Measurements from ENCODE around the gene ARL17A.
"Not testable (repeated sequence)": the region's sequence is repeated elsewhere in the genome, so short reads cannot be mapped to it uniquely, and the experiment has no call there.

GRCh38 chr17:46628753-46629436 is 49.4 kb upstream of the ARL17A start:
- TF ChIP-seq CTCF (conservative IDR thresholded peaks at IDR 0.05); ZFX (IDR thresholded peaks at IDR 0.05): not testable (repeated sequence)

Measured in C4-2B (cell line).